ENCODE data around the gene CNOT9. TPM values are rescaled to one million over a fixed set of nuclear protein-coding genes. Genes with fewer than 3 reads are reported as not detected.

CNOT9 gene
- total RNA-seq, 1 experiment from 2014 or later: 59.9 TPM

DNA sequence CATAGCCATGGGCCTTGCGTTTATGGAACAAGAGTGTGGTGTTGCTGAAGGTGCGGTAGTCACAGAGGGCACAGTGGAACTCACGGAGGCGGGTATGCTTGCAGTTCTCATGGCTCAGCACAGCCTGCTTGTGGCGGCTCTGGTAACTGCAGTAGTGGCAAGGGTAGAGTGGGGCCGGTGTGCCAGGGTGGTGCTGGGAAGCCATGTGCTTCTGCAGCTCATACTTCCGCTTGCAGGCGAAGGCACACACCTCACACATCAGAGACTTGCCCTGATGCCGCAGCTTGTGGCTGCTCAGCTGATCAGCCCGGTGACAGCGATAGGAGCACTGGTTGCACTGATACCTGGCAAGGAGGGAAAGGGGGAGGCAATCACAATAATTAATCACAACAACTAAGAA lies 76.1 kb downstream of the CNOT9 start:
- ChIA-PET POLR2A (no interaction called here), CTCF (no interaction called here)
- H3K27ac Mint-ChIP-seq (ENCODE audit: unreplicated experiment): no peak overlapping the region
- Histone ChIP-seq H3K9me3 (no peaks in the 10 kb centered on the region), H3K4me3 (ENCODE audit: low read depth, low read length) (no peak overlapping the region), H3K27me3 (replicated peaks; ENCODE audit: control insufficient read depth, insufficient read depth, low read length) (no peaks in the 10 kb centered on the region), H3K4me1 (no peaks in the 10 kb centered on the region), H3K36me3 (ENCODE audit: control insufficient read depth, insufficient read depth, low read length) (peaks cover 9% of the 10 kb centered on the region)
- TF ChIP-seq, protein P1, sequence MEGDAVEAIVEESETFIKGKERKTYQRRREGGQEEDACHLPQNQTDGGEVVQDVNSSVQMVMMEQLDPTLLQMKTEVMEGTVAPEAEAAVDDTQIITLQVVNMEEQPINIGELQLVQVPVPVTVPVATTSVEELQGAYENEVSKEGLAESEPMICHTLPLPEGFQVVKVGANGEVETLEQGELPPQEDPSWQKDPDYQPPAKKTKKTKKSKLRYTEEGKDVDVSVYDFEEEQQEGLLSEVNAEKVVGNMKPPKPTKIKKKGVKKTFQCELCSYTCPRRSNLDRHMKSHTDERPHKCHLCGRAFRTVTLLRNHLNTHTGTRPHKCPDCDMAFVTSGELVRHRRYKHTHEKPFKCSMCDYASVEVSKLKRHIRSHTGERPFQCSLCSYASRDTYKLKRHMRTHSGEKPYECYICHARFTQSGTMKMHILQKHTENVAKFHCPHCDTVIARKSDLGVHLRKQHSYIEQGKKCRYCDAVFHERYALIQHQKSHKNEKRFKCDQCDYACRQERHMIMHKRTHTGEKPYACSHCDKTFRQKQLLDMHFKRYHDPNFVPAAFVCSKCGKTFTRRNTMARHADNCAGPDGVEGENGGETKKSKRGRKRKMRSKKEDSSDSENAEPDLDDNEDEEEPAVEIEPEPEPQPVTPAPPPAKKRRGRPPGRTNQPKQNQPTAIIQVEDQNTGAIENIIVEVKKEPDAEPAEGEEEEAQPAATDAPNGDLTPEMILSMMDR (IDR thresholded peaks at IDR 0.05; ENCODE audit: insufficient read depth in 1 of 2, low read depth in 1 of 2, low read length in 1 of 2, severe bottlenecking in 1 of 2, unreplicated experiment in 1 of 2): no peak
- H3K9me3 Mint-ChIP-seq (ENCODE audit: unreplicated experiment): no peaks in the 10 kb centered on the region
- no peaks in the 10 kb centered on the region for H3K27me3 Mint-ChIP-seq (ENCODE audit: insufficient read depth, unreplicated experiment)
- peaks cover 57% of the 10 kb centered on the region for H3K36me3 Mint-ChIP-seq (ENCODE audit: insufficient read depth, unreplicated experiment)
- DNase-seq: no peak
- intact Hi-C loops (cut with micrococcal nuclease; ENCODE audit: unreplicated experiment): loop anchor here (10.0 kb wide), 1 partner anchor 370 kb away; the partner anchor contains the start of genes AAMP and PNKD
- no peaks in the 10 kb centered on the region for H3K4me1 Mint-ChIP-seq (ENCODE audit: low read depth, unreplicated experiment)
- BruUV-seq (replicated peaks): no TSS peak
- no peak overlapping the region for H3K4me3 Mint-ChIP-seq (ENCODE audit: unreplicated experiment)

DNA sequence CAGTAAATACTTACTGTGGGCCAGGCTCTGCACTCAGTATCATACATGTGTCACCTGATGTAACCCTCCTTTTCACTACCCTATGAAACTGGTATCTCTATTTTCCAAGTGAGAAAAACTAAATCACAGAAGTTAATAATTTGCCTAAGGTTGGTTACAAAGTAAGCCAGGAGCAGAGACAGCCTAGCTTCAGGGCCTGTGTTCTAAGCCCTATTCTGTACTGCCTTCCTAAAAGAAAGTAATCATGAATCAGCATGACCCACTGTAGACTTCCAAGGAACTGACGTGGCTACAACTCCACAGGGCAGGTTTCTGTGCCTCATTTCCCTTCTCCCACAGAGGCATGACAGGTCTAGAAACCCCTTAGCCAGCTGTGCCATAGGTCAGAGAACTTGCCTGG lies 76.5 kb downstream of the CNOT9 start:
- H3K4me1 Mint-ChIP-seq (ENCODE audit: low read depth, unreplicated experiment): no peaks in the 10 kb centered on the region
- peaks cover 9% of the 10 kb centered on the region for H3K36me3 ChIP-seq (ENCODE audit: control insufficient read depth, insufficient read depth, low read length)
- no peak for DNase-seq

More for the DNA sequence above, 76.5 kb downstream of the CNOT9 start:
- Mint-ChIP-seq H3K27ac (ENCODE audit: unreplicated experiment) (no peak overlapping the region), H3K27me3 (ENCODE audit: insufficient read depth, unreplicated experiment) (no peaks in the 10 kb centered on the region), H3K9me3 (ENCODE audit: unreplicated experiment) (no peaks in the 10 kb centered on the region), H3K4me3 (ENCODE audit: unreplicated experiment) (no peak overlapping the region), H3K36me3 (ENCODE audit: insufficient read depth, unreplicated experiment) (peaks cover 56% of the 10 kb centered on the region)
- TF ChIP-seq, protein P1 (IDR thresholded peaks at IDR 0.05; ENCODE audit: insufficient read depth in 1 of 2, low read depth in 1 of 2, low read length in 1 of 2, severe bottlenecking in 1 of 2, unreplicated experiment in 1 of 2): no peak
- Histone ChIP-seq H3K4me1 (no peaks in the 10 kb centered on the region), H3K4me3 (ENCODE audit: low read depth, low read length) (no peak overlapping the region), H3K27me3 (replicated peaks; ENCODE audit: control insufficient read depth, insufficient read depth, low read length) (no peaks in the 10 kb centered on the region), H3K9me3 (no peaks in the 10 kb centered on the region)
- POLR2A ChIA-PET: no interaction called here
- intact Hi-C loops (cut with micrococcal nuclease; ENCODE audit: unreplicated experiment): loop anchor here (10.0 kb wide), 1 partner anchor 370 kb away; the partner anchor contains the start of genes AAMP and PNKD
- BruUV-seq (replicated peaks): no TSS peak
- CTCF ChIA-PET: no interaction called here

Other genes with a start within 250 kb of the CNOT9 start
- gene CATIP, start 212.0 kb upstream of the CNOT9 start, total RNA-seq (2022): 0.54 TPM in 1 of 2 replicates, not detected in the other
- 0.12 and 0.32 TPM in 2 replicates for gene SLC11A1, start 186.6 kb upstream of the CNOT9 start, total RNA-seq (2022)
- 103 and 104 TPM in 2 replicates for gene CTDSP1, start 169.0 kb upstream of the CNOT9 start, total RNA-seq (2022)
- gene VIL1, start 149.7 kb upstream of the CNOT9 start, total RNA-seq (2022): 401 and 448 TPM in 2 replicates
- gene USP37, start 488 bp upstream of the CNOT9 start, total RNA-seq (2022): 18.6 and 22.2 TPM in 2 replicates
- 0.26 and 0.48 TPM in 2 replicates for gene PLCD4, start 39.1 kb downstream of the CNOT9 start, total RNA-seq (2022)
- 37.0 and 38.5 TPM in 2 replicates for gene ZNF142, start 90.8 kb downstream of the CNOT9 start, total RNA-seq (2022)
- 68.3 and 74.6 TPM in 2 replicates for gene BCS1L, start 90.8 kb downstream of the CNOT9 start, total RNA-seq (2022)
- 30.5 and 32.1 TPM in 2 replicates for gene RNF25, start 103.2 kb downstream of the CNOT9 start, total RNA-seq (2022)
- 44.1 and 56.9 TPM in 2 replicates for gene STK36, start 103.2 kb downstream of the CNOT9 start, total RNA-seq (2022)
- 86.6 and 87.9 TPM in 2 replicates for gene TTLL4, start 142.0 kb downstream of the CNOT9 start, total RNA-seq (2022)
- gene CYP27A1, start 213.3 kb downstream of the CNOT9 start, total RNA-seq (2022): 20.9 and 26.8 TPM in 2 replicates